Activated T-helper 2 cell treated with anti-CD3 and anti-CD28 coated beads, Interferon-gamma antibody, Interleukin-2, Interleukin-4, amounts not matched to agents 10 μg/mL and 5 μg/mL and 100 μg/mL, durations not matched to agents 14 hours and 24 hours and 36 hours (primary cell): ENCODE results near the gene LRRC61. TPM values are rescaled to one million over a fixed set of nuclear protein-coding genes. Genes with fewer than 3 reads are reported as not detected.

Source experiments
- DNase-seq: peaks from one replicate; pipeline ENCODE4 v3.0.0; 2021; ENCODE audit warnings: low spot score
- H3K27ac Mint-ChIP-seq: one replicate; pipeline ENCODE4 v1.8.0; 2021; ENCODE audit warnings: mixed read lengths
- H3K27me3 Mint-ChIP-seq: one replicate; pipeline ENCODE4 v1.8.0; 2021; ENCODE audit warnings: low read depth, mixed read lengths
- H3K36me3 Mint-ChIP-seq: one replicate; pipeline ENCODE4 v1.8.0; 2021; ENCODE audit warnings: low read depth, mixed read lengths
- H3K4me1 Mint-ChIP-seq: one replicate; pipeline ENCODE4 v1.8.0; 2021; ENCODE audit warnings: low read depth, mixed read lengths
- H3K4me3 Mint-ChIP-seq: one replicate; pipeline ENCODE4 v1.8.0; 2021; ENCODE audit warnings: low read depth, mild to moderate bottlenecking, moderate library complexity, mixed read lengths
- H3K9me3 Mint-ChIP-seq: one replicate; pipeline ENCODE4 v1.8.0; 2021; ENCODE audit warnings: mixed read lengths
- intact Hi-C: fragments of 100-400 bp; cut with micrococcal nuclease; formaldehyde crosslinking; loops from one replicate; pipeline ENCODE4 v1.15.1; 2023
- total RNA-seq: library from RNA; stranded (reverse); gene quantifications from 2 replicates; pipeline ENCODE4 v1.2.3, GENCODE V29; 2022

LRRC61 gene
- total RNA-seq, 1 donor from 2014 or later, result 25.8 TPM

- Mint-ChIP-seq H3K36me3 (peaks cover 59% of the 10 kb centered on the region), H3K4me1 (peaks cover 26% of the 10 kb centered on the region), H3K4me3 (no peak overlapping the region), H3K9me3 (no peaks in the 10 kb centered on the region), H3K27ac (no peak overlapping the region), H3K27me3 (no peaks in the 10 kb centered on the region)
- intact Hi-C loops, result no loop called here
- DNase-seq, result no peak
Observed at GRCh38 chr7:150327308-150327707, 4.2 kb downstream of the LRRC61 start.

GRCh38 chr7:150329331-150330120 is 6.4 kb downstream of the LRRC61 start:
- no peaks in the 10 kb centered on the region for H3K9me3 Mint-ChIP-seq
- H3K4me1 Mint-ChIP-seq, result peaks cover 11% of the 10 kb centered on the region
- no peak overlapping the region for H3K27ac Mint-ChIP-seq
- peaks cover 51% of the 10 kb centered on the region for H3K36me3 Mint-ChIP-seq
- no peaks in the 10 kb centered on the region for H3K27me3 Mint-ChIP-seq
- intact Hi-C loops, result no loop called here
- H3K4me3 Mint-ChIP-seq, result no peak overlapping the region
- DNase-seq, result no peak

- intact Hi-C loops, result no loop called here
- Mint-ChIP-seq H3K4me1 (peaks cover 3% of the 10 kb centered on the region), H3K27me3 (no peaks in the 10 kb centered on the region), H3K9me3 (no peaks in the 10 kb centered on the region), H3K27ac (no peak overlapping the region), H3K4me3 (no peak overlapping the region), H3K36me3 (peaks cover 43% of the 10 kb centered on the region)
- DNase-seq, result no peak
Observed at GRCh38 chr7:150330211-150330885, 7.2 kb downstream of the LRRC61 start.

GRCh38 chr7:150332852-150333635 is 9.9 kb downstream of the LRRC61 start:
- Mint-ChIP-seq H3K27ac (no peak overlapping the region), H3K27me3 (no peaks in the 10 kb centered on the region), H3K9me3 (no peaks in the 10 kb centered on the region), H3K4me3 (no peak overlapping the region), H3K36me3 (peaks cover 24% of the 10 kb centered on the region), H3K4me1 (no peaks in the 10 kb centered on the region)
- intact Hi-C loops, result no loop called here
- no peak for DNase-seq

- Mint-ChIP-seq H3K27me3 (no peaks in the 10 kb centered on the region), H3K4me3 (no peak overlapping the region), H3K27ac (no peak overlapping the region), H3K4me1 (no peaks in the 10 kb centered on the region), H3K36me3 (peaks cover 20% of the 10 kb centered on the region), H3K9me3 (no peaks in the 10 kb centered on the region)
- intact Hi-C loops, result no loop called here
- DNase-seq, result no peak
Observed at GRCh38 chr7:150333659-150334058, 10.5 kb downstream of the LRRC61 start.

- H3K9me3 Mint-ChIP-seq, result no peaks in the 10 kb centered on the region
- H3K27me3 Mint-ChIP-seq, result no peaks in the 10 kb centered on the region
- no peak overlapping the region for H3K4me3 Mint-ChIP-seq
- intact Hi-C loops, result no loop called here
- no peak overlapping the region for H3K27ac Mint-ChIP-seq
- H3K36me3 Mint-ChIP-seq, result peaks cover 16% of the 10 kb centered on the region
- no peak for DNase-seq
- no peaks in the 10 kb centered on the region for H3K4me1 Mint-ChIP-seq
Observed at GRCh38 chr7:150334108-150334507, 11.0 kb downstream of the LRRC61 start.

GRCh38 chr7:150335108-150335773 is 12.1 kb downstream of the LRRC61 start:
- H3K9me3 Mint-ChIP-seq, result no peaks in the 10 kb centered on the region
- H3K27ac Mint-ChIP-seq, result no peak overlapping the region
- H3K27me3 Mint-ChIP-seq, result peaks cover 5% of the 10 kb centered on the region
- peaks cover 6% of the 10 kb centered on the region for H3K4me1 Mint-ChIP-seq
- DNase-seq, result no peak
- peaks cover 16% of the 10 kb centered on the region for H3K36me3 Mint-ChIP-seq
- H3K4me3 Mint-ChIP-seq, result no peak overlapping the region
- intact Hi-C loops, result no loop called here

GRCh38 chr7:150335774-150336112 is 12.6 kb downstream of the LRRC61 start:
- Mint-ChIP-seq H3K4me3 (no peak overlapping the region), H3K36me3 (peaks cover 15% of the 10 kb centered on the region), H3K27me3 (peaks cover 8% of the 10 kb centered on the region), H3K4me1 (peaks cover 9% of the 10 kb centered on the region), H3K9me3 (no peaks in the 10 kb centered on the region), H3K27ac (no peak overlapping the region)
- no peak for DNase-seq
- intact Hi-C loops, result no loop called here

- no peak for DNase-seq
- Mint-ChIP-seq H3K4me1 (peaks cover 9% of the 10 kb centered on the region), H3K9me3 (no peaks in the 10 kb centered on the region), H3K27me3 (peaks cover 11% of the 10 kb centered on the region), H3K36me3 (peaks cover 12% of the 10 kb centered on the region), H3K27ac (no peak overlapping the region), H3K4me3 (no peak overlapping the region)
- intact Hi-C loops, result no loop called here
Observed at GRCh38 chr7:150336746-150337145, 13.6 kb downstream of the LRRC61 start.

GRCh38 chr7:150337179-150337578 is 14.0 kb downstream of the LRRC61 start:
- no peak for DNase-seq
- peaks cover 9% of the 10 kb centered on the region for H3K4me1 Mint-ChIP-seq
- peaks cover 14% of the 10 kb centered on the region for H3K36me3 Mint-ChIP-seq
- peaks cover 15% of the 10 kb centered on the region for H3K27me3 Mint-ChIP-seq
- intact Hi-C loops, result no loop called here
- H3K27ac Mint-ChIP-seq, result no peak overlapping the region
- H3K4me3 Mint-ChIP-seq, result no peak overlapping the region
- H3K9me3 Mint-ChIP-seq, result no peaks in the 10 kb centered on the region

- H3K4me3 Mint-ChIP-seq, result no peak overlapping the region
- peaks cover 9% of the 10 kb centered on the region for H3K4me1 Mint-ChIP-seq
- intact Hi-C loops, result no loop called here
- H3K27me3 Mint-ChIP-seq, result peaks cover 20% of the 10 kb centered on the region
- H3K27ac Mint-ChIP-seq, result no peak overlapping the region
- no peaks in the 10 kb centered on the region for H3K9me3 Mint-ChIP-seq
- DNase-seq, result no peak
- peaks cover 15% of the 10 kb centered on the region for H3K36me3 Mint-ChIP-seq
Observed at GRCh38 chr7:150337659-150338081, 14.5 kb downstream of the LRRC61 start.

- Mint-ChIP-seq H3K27ac (no peak overlapping the region), H3K27me3 (peaks cover 26% of the 10 kb centered on the region), H3K36me3 (peaks cover 15% of the 10 kb centered on the region), H3K9me3 (no peaks in the 10 kb centered on the region), H3K4me1 (peaks cover 9% of the 10 kb centered on the region), H3K4me3 (no peak overlapping the region)
- intact Hi-C loops, result no loop called here
- no peak for DNase-seq
Observed at GRCh38 chr7:150338166-150338829, 15.1 kb downstream of the LRRC61 start.
